Liver (tissue), 3 donors: ENCODE results near the gene IQGAP2.

Experiments
- CTCF ChIP-seq: fragments of 150-350 bp; IDR thresholded peaks from 2 replicates; pipeline ENCODE4 v1.5.1; 2017; ENCODE audit warnings: improper control_type of control experiment, low read depth, low read length; ENCODE audit not compliant: missing input control
- FOXA1 ChIP-seq: IDR thresholded peaks from 2 replicates; pipeline ENCODE4 v1.6.1; 2016; ENCODE audit warnings: antibody characterized with exemption
- MAX ChIP-seq: IDR thresholded peaks from 2 replicates; pipeline ENCODE4 v1.6.1; 2016; ENCODE audit warnings: antibody characterized with exemption
- NR2F2 ChIP-seq: IDR thresholded peaks from 2 replicates; pipeline ENCODE4 v1.6.1; 2016; ENCODE audit warnings: antibody characterized with exemption
- RAD21 ChIP-seq, 2 donors: IDR thresholded peaks; 2 replicates each; pipeline ENCODE4 v1.6.1; 2016; ENCODE audit warnings: antibody characterized with exemption in 2 of 2, mild to moderate bottlenecking in 2 of 2
- SP1 ChIP-seq: IDR thresholded peaks from 2 replicates; pipeline ENCODE4 v1.6.1; 2018; ENCODE audit warnings: antibody characterized with exemption, mild to moderate bottlenecking
- ZBTB33 ChIP-seq: IDR thresholded peaks from 2 replicates; pipeline ENCODE4 v1.6.1; 2016; ENCODE audit warnings: antibody characterized with exemption
- donor health status: healthy.
- donor health status: healthy.

GRCh38 chr5:76368941-76369340 is 34.1 kb upstream of the IQGAP2 start:
- no peak for TF ChIP-seq CTCF
- TF ChIP-seq RAD21 (IDR thresholded peaks at IDR 0.05): no peak
- TF ChIP-seq ZBTB33: no peak
- TF ChIP-seq MAX: no peak
- no peak for TF ChIP-seq SP1
- no peak for TF ChIP-seq NR2F2
- TF ChIP-seq FOXA1: no peak
